NCI-H2081 treated with DMSO at 0.1 percent for 48 hours (cell line): ENCODE measurements around the gene INAFM1.
A peak's percentile ranks its signal among the peaks of the same experiment; 100 is the strongest.
"Not testable (repeated sequence)": the region's sequence is repeated elsewhere in the genome, so short reads cannot be mapped to it uniquely, and the experiment has no call there.

Experiments
- DNase-seq: peaks from one replicate; lab custom pipeline; 2025; lab: John Stamatoyannopoulos, UW

The INAFM1 gene

DNA sequence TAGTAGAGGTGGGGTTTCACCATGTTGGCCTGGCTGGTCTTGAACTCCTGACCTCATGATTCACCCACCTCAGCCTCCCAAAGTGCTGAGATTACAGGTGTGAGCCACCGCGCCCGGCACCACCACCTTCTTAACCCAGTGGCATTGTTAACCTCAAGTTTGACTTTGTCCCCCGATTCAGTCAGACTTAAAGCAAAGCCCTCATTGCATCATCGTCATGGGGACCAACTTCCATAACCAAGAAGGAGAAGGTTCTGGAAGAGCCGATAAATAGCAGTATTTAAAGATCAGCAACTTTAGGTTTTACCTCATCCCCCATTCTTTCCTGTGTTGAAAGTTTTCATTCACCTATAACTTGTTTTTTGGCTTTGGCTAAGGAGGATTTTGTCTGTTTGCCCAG is 6.7 kb upstream of the INAFM1 start:
- DNase-seq, result no peak

DNA sequence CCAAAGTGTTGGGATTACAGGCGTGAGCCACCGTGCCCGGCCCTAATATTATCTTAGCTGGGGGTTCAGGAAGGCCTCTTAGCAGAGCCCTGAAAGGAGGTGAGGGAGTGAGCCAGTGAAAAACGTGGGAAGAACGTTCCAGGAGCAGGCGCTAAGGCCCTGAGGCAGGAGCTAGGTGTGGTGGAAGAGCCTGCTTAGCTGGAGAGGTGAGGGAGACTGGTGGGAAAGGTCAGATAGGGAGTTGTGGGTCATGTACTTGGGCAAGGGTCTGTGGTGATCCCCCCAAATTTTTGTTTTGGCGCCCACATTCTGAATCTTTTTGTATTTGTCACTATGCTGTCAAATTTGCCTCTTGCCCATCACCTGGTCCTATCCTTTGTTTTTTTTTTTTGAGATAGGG is 5.1 kb upstream of the INAFM1 start:
- no peak for DNase-seq

DNA sequence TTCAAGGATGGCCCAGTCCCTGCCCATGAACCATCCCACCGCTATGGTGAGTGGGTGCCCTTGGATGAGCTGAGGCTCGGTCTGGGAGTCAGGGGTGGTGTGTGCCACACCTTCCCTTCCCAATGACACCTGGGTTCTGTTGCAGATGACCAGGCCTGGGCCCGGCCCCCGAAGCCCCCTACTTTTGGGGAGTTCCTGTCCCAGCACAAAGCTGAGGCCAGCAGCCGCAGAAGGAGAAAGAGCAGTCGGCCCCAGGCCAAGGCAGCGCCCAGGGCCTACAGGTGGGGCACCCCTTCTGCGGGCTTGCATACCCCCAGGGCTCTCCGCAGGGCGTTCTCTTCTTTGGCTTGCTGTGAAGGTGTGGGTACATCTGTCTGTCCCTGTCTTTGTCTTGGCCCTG is 4.3 kb upstream of the INAFM1 start:
- no peak for DNase-seq

DNA sequence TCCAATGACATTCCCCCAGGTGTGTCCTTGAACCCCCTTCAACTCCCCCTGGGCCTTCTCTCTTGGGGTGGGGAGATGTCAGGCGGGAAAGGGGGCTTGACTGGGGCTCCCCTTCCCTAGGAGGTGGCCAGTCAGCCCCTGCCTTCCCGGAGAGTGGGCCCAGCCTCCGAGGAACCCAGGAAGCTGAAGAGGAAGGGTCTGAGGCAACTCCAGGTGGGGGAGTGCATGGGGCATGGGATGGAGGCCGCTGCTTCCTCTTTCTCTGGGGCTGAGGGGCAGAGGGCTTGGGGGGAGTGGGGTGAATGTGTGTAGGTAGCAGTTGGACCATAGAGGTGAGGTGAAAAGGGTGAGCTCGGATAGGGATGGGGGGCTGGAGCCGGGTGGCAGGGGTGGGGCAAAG is 2.7 kb upstream of the INAFM1 start:
- no peak for DNase-seq

DNA sequence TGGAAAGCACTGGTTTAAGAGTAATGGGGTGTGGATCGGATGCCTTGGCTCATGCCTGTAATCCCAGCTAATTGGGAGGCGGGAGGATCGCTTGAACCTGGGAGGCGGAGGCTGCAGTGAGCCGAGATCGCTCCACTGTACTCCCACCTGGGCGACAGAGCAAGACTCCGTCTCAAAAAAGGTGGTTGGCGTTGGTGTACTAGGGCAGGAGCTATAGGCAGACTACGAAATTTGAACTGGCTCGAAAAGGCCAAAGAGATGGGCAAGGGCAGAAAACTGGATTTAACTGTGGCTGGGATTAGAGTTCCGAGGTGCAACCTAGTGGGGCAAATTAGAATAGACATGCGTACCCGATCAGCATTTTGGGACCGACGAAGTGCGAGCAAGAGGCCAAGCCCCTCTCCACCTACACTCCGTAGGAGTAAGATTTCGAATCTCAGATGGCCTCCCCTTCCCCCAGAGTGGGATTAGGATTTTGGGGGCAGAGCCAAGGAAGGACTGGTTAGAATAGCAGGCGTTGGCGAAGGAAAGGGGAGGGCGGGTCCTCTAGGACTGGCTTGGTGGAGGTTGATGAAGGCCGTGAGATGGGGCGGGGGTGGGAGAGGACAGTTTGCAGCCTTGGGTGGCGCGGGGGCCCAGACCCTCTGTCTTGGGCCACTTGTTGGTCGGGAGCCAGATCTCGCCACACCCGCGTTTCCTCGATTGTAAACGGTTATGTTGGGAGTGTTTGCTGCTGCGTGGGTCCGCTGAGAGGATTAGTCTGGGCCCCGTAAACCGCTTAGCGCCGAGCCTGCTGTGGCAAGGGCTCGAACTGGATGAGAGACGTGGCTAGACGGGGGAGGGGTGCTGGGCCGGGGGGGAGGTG is 2.0 kb upstream of the INAFM1 start:
- no peak for DNase-seq

DNA sequence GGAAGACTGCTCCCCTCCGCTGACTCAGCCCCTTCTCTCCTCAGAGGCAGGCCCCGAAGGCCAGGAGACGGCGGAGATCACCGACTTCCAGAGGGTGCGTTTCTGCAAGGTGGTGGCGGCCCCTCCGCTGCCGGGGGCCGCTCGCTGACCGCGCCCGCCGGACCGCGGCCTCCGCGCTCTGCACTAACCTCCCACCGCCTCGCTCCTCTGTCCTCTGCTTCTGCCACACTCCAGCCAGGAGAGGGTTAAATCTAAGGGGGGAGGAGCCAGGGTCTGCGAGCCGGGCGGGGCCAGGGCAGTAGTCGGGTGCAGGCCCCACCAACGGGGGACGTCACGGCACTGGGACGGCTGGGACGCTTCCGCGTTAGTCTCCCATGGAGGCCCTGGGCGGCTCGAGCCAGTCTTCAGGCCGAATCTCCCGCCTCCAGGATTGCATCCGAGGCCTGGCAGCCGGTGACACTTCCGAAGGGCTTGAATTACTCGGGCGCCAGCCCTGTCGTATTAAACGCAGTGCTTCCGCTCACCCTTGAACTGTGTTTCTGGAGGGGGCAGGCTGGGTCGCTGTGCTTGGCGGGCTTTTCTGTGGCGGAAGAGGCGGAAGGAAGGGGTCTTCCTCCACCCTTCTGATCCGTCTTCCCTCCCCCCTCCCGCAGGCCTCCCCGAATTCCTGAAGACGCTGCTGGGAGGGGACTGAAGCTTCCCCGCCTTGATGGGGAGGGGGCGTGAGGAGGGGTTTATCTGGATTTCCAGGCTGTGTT is 1.2 kb upstream of the INAFM1 start:
- DNase-seq, result no peak

DNA sequence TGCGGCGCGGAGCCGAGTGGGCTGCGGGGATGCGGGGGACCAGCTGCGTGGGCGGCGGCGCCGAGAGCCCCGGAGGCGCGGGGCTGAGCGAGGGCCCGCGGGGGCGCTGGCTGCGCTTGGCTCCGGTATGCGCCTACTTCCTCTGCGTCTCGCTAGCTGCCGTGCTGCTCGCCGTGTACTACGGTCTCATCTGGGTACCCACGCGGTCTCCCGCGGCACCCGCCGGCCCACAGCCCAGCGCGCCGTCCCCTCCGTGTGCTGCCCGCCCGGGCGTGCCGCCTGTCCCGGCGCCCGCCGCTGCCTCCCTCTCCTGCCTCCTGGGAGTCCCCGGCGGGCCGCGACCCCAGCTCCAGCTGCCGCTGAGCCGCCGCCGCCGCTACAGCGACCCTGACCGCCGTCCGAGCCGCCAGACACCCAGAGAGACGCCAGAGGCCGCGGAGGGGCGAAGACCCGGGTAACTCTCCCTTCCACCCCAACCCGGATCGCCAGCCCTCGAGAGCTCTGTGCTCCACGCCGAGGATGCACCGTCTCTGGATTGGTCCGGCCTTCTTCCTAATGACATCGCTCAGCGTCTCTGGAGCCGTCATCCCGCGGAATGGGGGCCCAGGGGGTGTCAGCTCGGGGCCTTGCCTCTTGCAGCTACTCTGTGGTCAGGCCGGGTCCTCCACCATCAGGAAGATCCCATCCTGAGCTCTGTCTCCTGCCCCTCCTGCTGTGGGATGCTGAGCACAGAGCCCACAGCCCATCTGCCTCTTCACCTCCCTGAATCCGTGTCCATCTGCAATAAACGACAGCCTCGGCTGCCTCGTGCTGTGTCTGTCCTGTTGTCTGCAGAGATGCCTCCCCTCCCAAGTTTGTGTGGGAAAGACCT is 441 bp downstream of the INAFM1 start:
- no peak for DNase-seq

DNA sequence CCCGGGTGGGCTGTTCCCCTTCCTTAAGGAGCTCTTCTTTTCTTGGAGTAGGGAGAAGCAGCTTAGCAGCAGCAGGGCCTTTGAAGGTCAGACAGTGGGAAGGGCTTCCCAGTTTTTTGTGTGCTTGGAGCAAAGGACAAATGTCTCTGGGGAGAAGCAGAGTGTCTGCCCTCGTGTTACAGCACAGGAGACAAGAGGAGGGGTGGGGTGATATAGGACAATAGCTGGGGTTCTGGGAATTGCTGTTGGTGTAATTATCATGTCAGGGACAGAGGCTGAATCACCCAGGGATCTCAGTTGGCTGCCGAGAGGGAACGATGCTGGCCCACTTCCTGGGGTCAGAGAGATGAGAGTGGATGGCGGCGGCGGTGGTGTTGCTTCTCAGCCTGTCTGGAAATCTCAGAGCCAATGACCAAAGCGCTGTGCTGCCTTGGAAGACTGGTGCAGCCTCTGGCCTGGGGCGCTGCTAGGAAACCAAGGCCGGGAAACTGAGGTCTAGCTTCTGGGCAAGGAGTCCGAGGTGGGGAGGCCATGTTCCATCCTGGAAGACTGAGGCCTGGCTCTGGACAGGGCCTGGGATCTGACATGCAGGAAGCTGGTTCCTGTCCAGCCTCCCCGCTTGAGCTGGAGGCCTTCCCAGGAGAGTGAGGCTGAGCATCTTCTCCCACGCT is 1.2 kb downstream of the INAFM1 start:
- no peak for DNase-seq

DNA sequence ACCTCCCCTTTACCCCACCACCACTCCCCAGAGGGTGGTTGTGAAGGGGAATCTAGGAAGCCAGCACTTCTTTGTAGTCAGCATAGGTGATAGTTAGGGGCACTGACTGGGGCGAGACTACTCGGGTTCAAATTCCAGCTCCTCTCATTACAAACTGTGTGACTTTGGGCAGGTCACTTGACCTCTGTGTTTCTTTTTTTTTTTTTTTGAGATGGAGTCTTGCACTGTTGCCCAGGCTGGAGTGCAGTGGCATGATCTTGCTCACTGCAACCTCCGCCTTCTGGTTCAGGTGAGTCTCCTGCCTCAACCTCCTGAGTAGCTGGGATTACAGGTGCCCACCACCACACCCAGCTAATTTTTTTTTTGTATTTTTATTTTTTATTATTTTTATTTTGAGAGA is 1.8 kb downstream of the INAFM1 start:
- not testable (repeated sequence) for DNase-seq

DNA sequence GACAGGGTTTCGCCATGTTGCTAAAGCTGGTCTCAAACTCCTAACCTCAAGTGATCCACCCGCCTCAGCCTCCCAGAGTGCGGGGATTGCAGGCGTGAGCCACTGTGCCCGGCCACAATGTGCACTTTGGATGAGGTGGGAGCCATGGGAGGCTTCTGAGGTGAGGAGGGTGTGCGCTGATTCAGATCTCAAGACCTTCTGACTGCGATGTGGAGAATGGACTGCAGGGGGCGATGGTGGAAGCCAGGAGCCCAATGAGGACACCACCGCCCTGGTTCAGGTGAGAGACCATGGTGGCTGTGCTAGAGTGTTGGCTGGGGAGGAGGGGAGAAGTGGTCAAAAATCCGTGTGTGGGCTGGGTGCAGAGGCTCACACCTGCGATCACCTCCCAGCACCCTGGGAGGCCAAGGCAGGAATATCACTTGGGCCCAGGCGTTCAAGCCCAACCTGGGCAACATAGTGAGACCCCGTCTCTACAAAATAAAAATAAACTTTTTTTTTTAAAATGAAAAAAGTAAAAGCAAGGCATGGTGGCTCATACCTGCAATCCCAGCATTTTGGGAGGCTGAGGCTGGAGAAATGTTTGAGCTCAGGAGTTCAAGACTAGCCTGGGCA is 5.6 kb downstream of the INAFM1 start:
- DNase-seq, result no peak

DNA sequence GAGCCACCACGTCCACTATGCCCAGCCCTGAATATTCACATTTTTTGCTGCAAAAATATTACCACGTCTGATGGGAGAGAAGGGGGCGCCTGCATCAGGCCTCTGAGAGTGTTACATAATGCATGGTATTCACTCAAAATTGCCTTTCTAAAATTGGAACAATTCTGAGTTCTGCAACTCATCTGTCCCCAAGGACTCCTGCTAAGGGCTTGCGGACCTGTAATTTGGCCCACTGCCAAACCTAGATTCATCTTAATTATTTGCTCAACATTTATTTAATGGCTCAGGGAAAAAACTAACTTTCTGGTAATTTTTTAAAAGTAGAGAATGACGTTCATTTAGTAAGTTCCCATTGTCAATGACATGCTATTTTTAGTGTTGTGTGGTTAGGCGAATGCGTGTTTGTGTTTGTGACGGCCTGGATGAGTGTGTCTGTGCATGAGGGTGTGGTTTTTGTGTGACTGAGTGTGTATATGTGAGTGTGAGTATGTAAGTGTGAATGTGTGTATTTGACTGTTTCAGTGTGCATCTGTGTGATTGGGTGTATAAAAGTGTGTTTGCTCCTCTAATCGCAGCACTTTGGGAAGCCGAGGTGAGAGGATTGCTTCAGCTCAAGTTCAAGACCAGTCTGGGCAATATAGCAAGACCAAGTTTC is 8.8 kb downstream of the INAFM1 start:
- no peak for DNase-seq

DNA sequence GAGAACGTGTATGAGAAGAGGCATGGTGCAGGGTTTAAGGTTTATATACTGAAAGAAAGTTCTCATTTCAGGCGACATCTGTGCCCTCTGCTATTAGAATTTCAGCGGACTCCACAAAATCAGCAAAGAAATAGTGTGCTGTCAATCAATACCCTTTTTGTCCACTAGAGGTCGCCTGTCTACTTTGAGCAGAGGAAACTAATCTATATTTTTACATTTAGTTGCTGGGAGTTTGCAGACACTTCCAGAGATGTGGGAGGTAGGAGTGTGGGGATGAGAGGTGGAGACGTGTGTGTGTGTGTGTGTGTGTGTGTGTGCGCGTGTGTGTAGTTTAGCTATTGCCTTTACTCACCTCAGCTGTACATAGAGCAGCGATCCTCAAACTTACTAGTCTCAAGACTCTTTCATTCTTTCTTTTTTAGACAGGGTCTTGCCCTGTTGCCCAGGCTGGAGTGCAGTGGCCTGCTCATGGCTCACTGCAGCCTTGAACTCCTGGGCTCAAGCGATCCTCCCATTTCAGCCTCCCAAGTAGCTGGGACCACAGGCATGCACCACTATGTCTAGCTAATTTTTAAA is 9.7 kb downstream of the INAFM1 start:
- DNase-seq, result no peak

DNA sequence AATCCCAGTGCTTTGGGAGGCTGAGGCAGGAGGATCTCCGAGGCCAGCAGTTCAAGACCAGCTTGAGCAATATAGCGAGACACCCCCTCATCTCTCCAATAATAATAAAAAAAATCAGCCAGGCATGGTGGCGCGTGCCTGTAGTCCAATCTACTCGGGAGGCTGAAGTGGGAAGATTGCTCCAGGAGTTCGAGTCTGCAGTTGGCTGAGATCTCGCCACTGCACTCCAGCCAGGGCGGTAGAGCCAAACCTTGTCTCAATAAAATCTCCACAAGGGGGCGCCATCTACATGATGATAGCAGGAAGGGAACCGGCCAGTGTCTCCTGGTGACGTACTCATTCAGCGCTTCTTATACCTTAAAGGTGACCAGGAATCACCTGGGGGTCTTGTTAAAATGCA is 21.4 kb downstream of the INAFM1 start:
- peak; percentile 37 for DNase-seq

DNA sequence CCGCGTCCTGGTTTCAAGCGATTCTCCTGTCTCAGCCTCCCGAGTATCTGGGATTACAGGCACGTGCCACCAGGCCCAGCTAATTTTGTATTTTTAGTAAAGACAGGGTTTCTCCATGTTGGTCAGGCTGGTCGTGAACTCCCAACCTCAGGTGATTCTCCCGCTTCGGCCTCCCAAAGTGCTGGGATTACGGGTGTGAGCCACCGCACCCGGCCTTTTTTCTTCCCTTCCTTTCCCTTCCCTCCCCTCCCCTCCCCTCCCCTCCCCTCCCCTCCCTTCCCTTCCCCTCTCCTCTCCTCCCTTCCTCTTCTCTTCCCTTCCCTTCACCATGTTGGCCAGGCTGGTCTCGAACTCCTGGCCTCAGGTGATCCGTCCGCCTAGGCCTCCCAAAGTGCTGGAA is 26.2 kb downstream of the INAFM1 start:
- not testable (repeated sequence) for DNase-seq

DNA sequence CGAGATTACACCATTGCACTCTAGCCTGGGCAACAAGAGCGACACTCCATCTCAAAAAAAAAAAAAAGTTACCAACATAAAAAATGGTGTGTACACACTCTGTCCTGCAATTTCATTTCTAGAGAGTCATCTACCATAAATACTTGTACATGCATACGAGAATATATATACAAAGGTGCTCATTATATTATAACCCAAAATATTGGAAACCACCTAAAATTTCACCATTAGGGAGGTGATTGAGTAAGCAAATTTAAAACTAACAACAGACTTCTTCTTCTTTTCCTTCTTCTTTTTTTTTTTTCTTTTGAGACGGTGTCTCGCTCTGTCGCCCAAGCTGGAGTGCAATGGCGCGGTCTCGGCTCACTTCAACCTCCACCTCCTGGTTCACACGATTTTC is 27.6 kb downstream of the INAFM1 start:
- no peak for DNase-seq

DNA sequence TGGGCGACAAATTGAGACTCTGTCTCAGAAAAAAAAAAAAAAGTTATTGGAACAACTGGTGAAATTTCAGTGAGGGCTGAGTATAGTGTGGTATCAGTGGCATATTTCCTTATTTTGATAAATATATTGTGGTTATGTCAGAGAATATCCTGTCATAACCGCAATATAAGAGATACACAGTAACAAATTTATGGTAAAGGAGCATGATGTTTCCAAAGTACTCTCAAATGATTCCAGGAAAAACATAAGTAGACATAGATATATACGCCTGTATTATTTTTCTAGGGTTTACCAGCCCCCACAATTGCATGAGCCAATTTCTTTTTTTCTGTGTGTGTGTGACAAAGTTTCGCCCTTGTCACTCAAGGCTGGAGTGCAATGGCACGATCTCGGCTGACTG is 29.3 kb downstream of the INAFM1 start:
- no peak for DNase-seq

DNA sequence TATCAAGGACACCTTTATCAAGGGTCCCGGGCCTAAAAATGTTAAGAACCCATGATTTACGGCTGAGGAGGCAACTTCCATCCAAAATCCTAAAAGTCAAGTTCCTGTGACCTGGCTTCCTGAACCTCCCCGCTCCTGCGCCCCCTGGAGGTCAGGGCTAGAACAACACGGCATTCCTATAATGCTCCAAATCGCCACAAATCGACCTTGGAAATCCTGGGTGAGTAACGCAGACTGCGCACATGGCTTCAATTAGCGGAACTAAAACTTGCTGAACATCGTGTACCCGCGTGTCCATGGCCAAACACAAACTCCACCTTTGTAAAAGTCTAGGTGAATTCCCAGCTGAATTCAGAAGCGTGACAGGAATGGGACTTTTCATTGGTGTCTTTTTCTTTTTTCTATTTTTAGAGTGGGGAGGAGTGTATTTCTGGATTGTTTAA is 30.6 kb downstream of the INAFM1 start:
- no peak for DNase-seq

DNA sequence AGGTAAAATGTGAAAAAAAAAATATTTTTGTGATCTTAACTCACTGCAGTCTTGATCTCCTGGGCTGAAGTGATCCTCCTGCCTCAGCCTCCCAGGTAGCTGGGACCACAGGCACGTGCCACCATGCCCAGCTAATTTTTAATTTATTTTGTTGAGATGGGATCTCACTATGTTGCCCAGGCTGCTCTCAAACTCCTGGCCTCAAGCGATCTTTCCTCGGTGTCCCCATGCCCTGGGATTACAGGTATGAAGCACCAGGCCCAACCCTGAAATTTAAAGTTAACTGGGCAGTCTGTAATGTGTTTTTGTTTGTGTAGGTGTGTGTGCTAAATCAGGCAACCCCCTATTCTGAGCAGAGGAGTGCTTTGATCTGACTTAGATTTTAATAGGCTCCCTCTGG is 31.6 kb downstream of the INAFM1 start:
- DNase-seq, result no peak

DNA sequence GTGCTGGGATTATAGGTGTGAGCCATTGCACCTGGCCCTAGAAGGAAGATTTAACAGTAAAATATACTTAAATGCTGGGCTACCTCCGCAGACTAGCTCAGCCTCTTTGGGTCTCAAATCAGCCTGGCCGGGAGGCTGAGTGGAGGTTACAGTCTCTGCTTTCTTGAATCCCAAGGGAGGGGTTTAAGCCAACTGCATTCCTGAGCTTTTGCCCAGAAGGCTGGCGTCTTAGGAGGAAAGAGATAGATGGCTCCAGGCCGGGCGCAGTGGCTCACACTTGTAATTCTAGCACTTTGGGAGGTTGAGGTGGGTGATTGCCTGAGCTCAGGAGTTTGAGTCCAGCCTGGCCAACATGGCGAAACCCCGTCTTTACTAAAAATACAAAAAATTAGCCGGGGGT is 34.4 kb downstream of the INAFM1 start:
- DNase-seq, result no peak

DNA sequence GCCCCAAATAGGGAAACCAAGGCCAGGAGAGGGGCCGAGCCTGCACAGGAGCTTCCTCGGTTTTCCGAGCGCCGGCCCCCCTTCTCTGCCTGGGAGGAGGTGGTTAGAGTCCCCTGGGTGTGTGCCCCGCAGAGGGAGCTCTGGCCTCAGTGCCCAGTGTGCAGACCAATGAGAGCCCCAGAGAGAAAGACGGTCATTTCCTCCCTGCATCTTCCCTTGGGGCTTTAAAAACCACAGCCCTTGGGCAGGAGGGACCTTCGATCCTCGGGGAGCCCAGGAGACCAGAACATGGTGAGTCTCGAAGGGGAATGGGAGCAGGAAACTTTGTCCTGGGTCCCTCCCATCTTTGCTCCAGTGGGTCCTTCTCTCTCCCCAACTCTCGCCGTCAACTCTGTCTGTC is 34.9 kb downstream of the INAFM1 start, which contains the start of gene C5AR1:
TSS of gene C5AR1 (plus strand) at position 254 of the 400 bp plus-strand sequence. CDS start at position 289, 35 bp downstream.
- no peak for DNase-seq
